ENCODE data around the gene NKD2. TPM values are rescaled to one million over a fixed set of nuclear protein-coding genes. Genes with fewer than 3 reads are reported as not detected.
A peak's percentile ranks its signal among the peaks of the same experiment; 100 is the strongest.

Gene NKD2
- total RNA-seq, 1 donor from 2014 or later: 3.3 TPM

GRCh38 chr5:1037123-1037670 lies 28.6 kb downstream of the NKD2 start:
- Mint-ChIP-seq H3K27ac (no peak overlapping the region), H3K27me3 (no peaks in the 10 kb centered on the region), H3K9me3 (peaks cover 15% of the 10 kb centered on the region), H3K4me3 (no peak overlapping the region), H3K36me3 (ENCODE audit: low read depth) (peaks cover 15% of the 10 kb centered on the region), H3K4me1 (peaks cover 1% of the 10 kb centered on the region)
- DNase-seq: no peak
- intact Hi-C loops (cut with micrococcal nuclease): no loop called here

GRCh38 chr5:1037671-1038416 lies 29.2 kb downstream of the NKD2 start:
- intact Hi-C loops (cut with micrococcal nuclease): no loop called here
- Mint-ChIP-seq H3K27ac (no peak overlapping the region), H3K27me3 (no peaks in the 10 kb centered on the region), H3K4me1 (peaks cover 6% of the 10 kb centered on the region), H3K36me3 (ENCODE audit: low read depth) (peaks cover 21% of the 10 kb centered on the region), H3K4me3 (no peak overlapping the region), H3K9me3 (peaks cover 21% of the 10 kb centered on the region)
- DNase-seq: no peak

- peaks cover 9% of the 10 kb centered on the region for H3K4me1 Mint-ChIP-seq
- no peak overlapping the region for H3K4me3 Mint-ChIP-seq
- H3K9me3 Mint-ChIP-seq: peaks cover 29% of the 10 kb centered on the region
- no peak for DNase-seq
- peaks cover 29% of the 10 kb centered on the region for H3K36me3 Mint-ChIP-seq (ENCODE audit: low read depth)
- intact Hi-C loops (cut with micrococcal nuclease): no loop called here
- H3K27ac Mint-ChIP-seq: no peak overlapping the region
- no peaks in the 10 kb centered on the region for H3K27me3 Mint-ChIP-seq
These were observed 30.0 kb downstream of the NKD2 start for GRCh38 chr5:1038417-1039209.

- intact Hi-C loops (cut with micrococcal nuclease): no loop called here
- Mint-ChIP-seq H3K27me3 (no peaks in the 10 kb centered on the region), H3K27ac (no peak overlapping the region)
These were observed 30.6 kb downstream of the NKD2 start for GRCh38 chr5:1039210-1039548.

GRCh38 chr5:1039706-1040260 lies 31.2 kb downstream of the NKD2 start:
- no peak overlapping the region for H3K27ac Mint-ChIP-seq
- H3K4me1 Mint-ChIP-seq: peaks cover 10% of the 10 kb centered on the region
- H3K36me3 Mint-ChIP-seq (ENCODE audit: low read depth): peaks cover 38% of the 10 kb centered on the region
- no peaks in the 10 kb centered on the region for H3K27me3 Mint-ChIP-seq
- intact Hi-C loops (cut with micrococcal nuclease): no loop called here
- no peak for DNase-seq
- peaks cover 40% of the 10 kb centered on the region for H3K9me3 Mint-ChIP-seq
- no peak overlapping the region for H3K4me3 Mint-ChIP-seq

More at GRCh38 chr5:1039210-1039548, 30.6 kb downstream of the NKD2 start:
- Mint-ChIP-seq H3K9me3 (peaks cover 34% of the 10 kb centered on the region), H3K4me1 (peaks cover 10% of the 10 kb centered on the region), H3K36me3 (ENCODE audit: low read depth) (peaks cover 33% of the 10 kb centered on the region), H3K4me3 (no peak overlapping the region)
- DNase-seq: no peak

- Mint-ChIP-seq H3K36me3 (ENCODE audit: low read depth) (peaks cover 46% of the 10 kb centered on the region), H3K27ac (no peak overlapping the region), H3K27me3 (no peaks in the 10 kb centered on the region), H3K9me3 (peaks cover 48% of the 10 kb centered on the region), H3K4me3 (no peak overlapping the region), H3K4me1 (peaks cover 10% of the 10 kb centered on the region)
- no peak for DNase-seq
- intact Hi-C loops (cut with micrococcal nuclease): no loop called here
These were observed 32.0 kb downstream of the NKD2 start for GRCh38 chr5:1040571-1040970.

GRCh38 chr5:1041225-1042143 lies 32.9 kb downstream of the NKD2 start:
- no peak for DNase-seq

GRCh38 chr5:1042626-1043025 lies 34.0 kb downstream of the NKD2 start:
- H3K36me3 Mint-ChIP-seq (ENCODE audit: low read depth): peaks cover 66% of the 10 kb centered on the region
- H3K9me3 Mint-ChIP-seq: peaks cover 69% of the 10 kb centered on the region
- H3K4me3 Mint-ChIP-seq: no peak overlapping the region
- H3K27me3 Mint-ChIP-seq: no peaks in the 10 kb centered on the region
- H3K4me1 Mint-ChIP-seq: peaks cover 18% of the 10 kb centered on the region
- intact Hi-C loops (cut with micrococcal nuclease): no loop called here
- peak overlapping the region; percentile 31 for H3K27ac Mint-ChIP-seq
- no peak for DNase-seq

More at GRCh38 chr5:1041225-1042143, 32.9 kb downstream of the NKD2 start:
- no peaks in the 10 kb centered on the region for H3K27me3 Mint-ChIP-seq
- no peak overlapping the region for H3K4me3 Mint-ChIP-seq
- intact Hi-C loops (cut with micrococcal nuclease): no loop called here
- H3K27ac Mint-ChIP-seq: peak overlapping the region; percentile 7
- peaks cover 57% of the 10 kb centered on the region for H3K9me3 Mint-ChIP-seq
- peaks cover 14% of the 10 kb centered on the region for H3K4me1 Mint-ChIP-seq
- peaks cover 55% of the 10 kb centered on the region for H3K36me3 Mint-ChIP-seq (ENCODE audit: low read depth)

GRCh38 chr5:1043327-1043726 lies 34.7 kb downstream of the NKD2 start:
- Mint-ChIP-seq H3K4me3 (no peak overlapping the region), H3K9me3 (peaks cover 76% of the 10 kb centered on the region), H3K4me1 (peaks cover 18% of the 10 kb centered on the region), H3K27me3 (no peaks in the 10 kb centered on the region), H3K27ac (peak overlapping the region; percentile 31), H3K36me3 (ENCODE audit: low read depth) (peaks cover 73% of the 10 kb centered on the region)
- intact Hi-C loops (cut with micrococcal nuclease): no loop called here
- no peak for DNase-seq

GRCh38 chr5:1044117-1044516 lies 35.5 kb downstream of the NKD2 start:
- Mint-ChIP-seq H3K9me3 (peaks cover 79% of the 10 kb centered on the region), H3K4me3 (no peak overlapping the region), H3K4me1 (peaks cover 18% of the 10 kb centered on the region), H3K27me3 (no peaks in the 10 kb centered on the region), H3K36me3 (ENCODE audit: low read depth) (peaks cover 73% of the 10 kb centered on the region), H3K27ac (peak overlapping the region; percentile 31)
- no peak for DNase-seq
- intact Hi-C loops (cut with micrococcal nuclease): no loop called here

GRCh38 chr5:1045960-1046560 lies 37.5 kb downstream of the NKD2 start:
- peaks cover 71% of the 10 kb centered on the region for H3K36me3 Mint-ChIP-seq (ENCODE audit: low read depth)
- intact Hi-C loops (cut with micrococcal nuclease): no loop called here

GRCh38 chr5:1047332-1047965 lies 38.8 kb downstream of the NKD2 start:
- Mint-ChIP-seq H3K27me3 (no peaks in the 10 kb centered on the region), H3K4me3 (no peak overlapping the region), H3K9me3 (peaks cover 62% of the 10 kb centered on the region), H3K27ac (peak overlapping the region; percentile 58), H3K4me1 (peaks cover 14% of the 10 kb centered on the region), H3K36me3 (ENCODE audit: low read depth) (peaks cover 62% of the 10 kb centered on the region)
- DNase-seq: no peak
- intact Hi-C loops (cut with micrococcal nuclease): no loop called here

More at GRCh38 chr5:1045960-1046560, 37.5 kb downstream of the NKD2 start:
- H3K4me3 Mint-ChIP-seq: no peak overlapping the region
- no peaks in the 10 kb centered on the region for H3K27me3 Mint-ChIP-seq
- peak overlapping the region; percentile 34 for H3K27ac Mint-ChIP-seq
- peaks cover 76% of the 10 kb centered on the region for H3K9me3 Mint-ChIP-seq
- DNase-seq: no peak
- peaks cover 18% of the 10 kb centered on the region for H3K4me1 Mint-ChIP-seq
